CD4-positive, alpha-beta T cell treated with Interleukin-2 at 100 ng/mL for 4 hours (primary cell): ENCODE measurements around the gene LDLRAD3.
A peak's percentile ranks its signal among the peaks of the same experiment; 100 is the strongest.

ENCODE experiments used
- DNase-seq: peaks from one replicate; pipeline ENCODE4 v3.0.0-alpha.2; 2020; ENCODE audit warnings: low spot score

LDLRAD3 gene

GRCh38 chr11:36240173-36240572 is 296.3 kb downstream of the LDLRAD3 start:
- DNase-seq: no peak

- no peak for DNase-seq
These were observed 296.9 kb downstream of the LDLRAD3 start for GRCh38 chr11:36240801-36241200.

- DNase-seq: no peak
These were observed 297.6 kb downstream of the LDLRAD3 start for GRCh38 chr11:36241497-36241896.

GRCh38 chr11:36243641-36244040 is 299.8 kb downstream of the LDLRAD3 start:
- DNase-seq: no peak

- no peak for DNase-seq
These were observed 303.6 kb downstream of the LDLRAD3 start for GRCh38 chr11:36247493-36247892.

- no peak for DNase-seq
These were observed 304.6 kb downstream of the LDLRAD3 start for GRCh38 chr11:36248436-36248835.

GRCh38 chr11:36249246-36249645 is 305.4 kb downstream of the LDLRAD3 start:
- no peak for DNase-seq

GRCh38 chr11:36251823-36252222 is 308.0 kb downstream of the LDLRAD3 start:
- no peak for DNase-seq

- DNase-seq: no peak
These were observed 309.4 kb downstream of the LDLRAD3 start for GRCh38 chr11:36253238-36253637.

- DNase-seq: no peak
These were observed 310.9 kb downstream of the LDLRAD3 start for GRCh38 chr11:36254713-36255112.

GRCh38 chr11:36257351-36257750 is 313.5 kb downstream of the LDLRAD3 start:
- DNase-seq: no peak

- DNase-seq: no peak
These were observed 315.0 kb downstream of the LDLRAD3 start for GRCh38 chr11:36258730-36259360.

GRCh38 chr11:36261094-36261493 is 317.2 kb downstream of the LDLRAD3 start:
- DNase-seq: no peak

GRCh38 chr11:36264011-36264972 is 320.4 kb downstream of the LDLRAD3 start:
- DNase-seq: no peak

- no peak for DNase-seq
These were observed 321.1 kb downstream of the LDLRAD3 start for GRCh38 chr11:36264973-36265344.

GRCh38 chr11:36265793-36266628 is 322.1 kb downstream of the LDLRAD3 start:
- peak; percentile 35 for DNase-seq

GRCh38 chr11:36266767-36267166 is 322.9 kb downstream of the LDLRAD3 start:
- no peak for DNase-seq

GRCh38 chr11:36268337-36268985 is 324.6 kb downstream of the LDLRAD3 start:
- DNase-seq: no peak

GRCh38 chr11:36270701-36271100 is 326.8 kb downstream of the LDLRAD3 start:
- no peak for DNase-seq

GRCh38 chr11:36271794-36272407 is 328.0 kb downstream of the LDLRAD3 start:
- DNase-seq: no peak

- DNase-seq: no peak
These were observed 329.2 kb downstream of the LDLRAD3 start for GRCh38 chr11:36273110-36273509.
